ENCODE results near the gene NTM. TPM values are rescaled to one million over a fixed set of nuclear protein-coding genes. Genes with fewer than 3 reads are reported as not detected.

NTM gene
- total RNA-seq, 1 experiment from 2014 or later = 9.9 TPM

- Histone ChIP-seq H4K5ac (ENCODE audit: insufficient read length, low read depth, low read length) (no peak overlapping the region), H3K27ac (ENCODE audit: insufficient read length, low read depth, low read length) (no peak overlapping the region), H3K4me1 (ENCODE audit: insufficient read depth, low read length) (no peaks in the 10 kb centered on the region), H2AFZ (ENCODE audit: low read length) (no peak overlapping the region), H4K91ac (ENCODE audit: insufficient read length, low read depth, low read length) (no peak overlapping the region), H3K4ac (ENCODE audit: low read depth, low read length) (no peak overlapping the region), H3K23me2 (ENCODE audit: insufficient read length, low read depth, low read length, poor library complexity, severe bottlenecking) (no peaks in the 10 kb centered on the region), H3K56ac (ENCODE audit: insufficient read length, low read depth, low read length) (no peak overlapping the region), H3K23ac (ENCODE audit: insufficient read length, low read depth, low read length) (no peak overlapping the region), H3K9me3 (ENCODE audit: control insufficient read depth, low read depth, low read length) (peaks cover 11% of the 10 kb centered on the region), H3T11ph (ENCODE audit: low read length) (no peak overlapping the region), H2BK12ac (ENCODE audit: insufficient read length, low read depth, low read length) (no peak overlapping the region), H3K27me3 (ENCODE audit: insufficient read depth, low read length) (no peaks in the 10 kb centered on the region), H2BK20ac (ENCODE audit: low read depth, low read length, poor library complexity, severe bottlenecking) (no peak overlapping the region), H3K14ac (ENCODE audit: insufficient read depth, low read length) (no peak overlapping the region), H3K79me1 (ENCODE audit: insufficient read depth, low read depth, low read length, poor library complexity, severe bottlenecking) (no peaks in the 10 kb centered on the region), H2BK15ac (ENCODE audit: low read depth, low read length) (no peak overlapping the region), H3K9ac (ENCODE audit: extremely low read depth, insufficient read length, low read length) (no peak overlapping the region), H4K8ac (replicated peaks; ENCODE audit: insufficient read length, low read depth, low read length) (no peak overlapping the region), H2BK120ac (ENCODE audit: low read depth, low read length, poor library complexity, severe bottlenecking) (no peak overlapping the region), H3K4me2 (ENCODE audit: insufficient read depth, insufficient read length, low read length) (no peak overlapping the region), H2AK5ac (ENCODE audit: insufficient read length, low read length) (no peak overlapping the region), H2BK5ac (ENCODE audit: insufficient read length, low read length) (no peak overlapping the region), H3K18ac (ENCODE audit: insufficient read length, low read depth, low read length) (no peak overlapping the region), H3K79me2 (ENCODE audit: insufficient read depth, low read length) (no peaks in the 10 kb centered on the region), H4K20me1 (ENCODE audit: control insufficient read depth, insufficient read depth, insufficient read length) (no peaks in the 10 kb centered on the region)
- Mint-ChIP-seq H3K27ac (no peak overlapping the region), H3K36me3 (ENCODE audit: insufficient read depth in 1 of 3, low read depth in 3 of 3) (peaks cover 5 to 16% (median 13%) of the 10 kb centered on the region in 3 experiments; a peak in 6 of 7 replicates), H3K9me3 (peaks cover 12 to 20% of the 10 kb centered on the region in 2 experiments), H3K4me1 (no peaks in the 10 kb centered on the region; a peak in 1 of 4 replicates), H3K4me3 (no peak overlapping the region), H3K27me3 (ENCODE audit: low read depth) (peaks cover 6% of the 10 kb centered on the region)
- no peak for DNase-seq
- no peak for TF ChIP-seq CTCF (conservative IDR thresholded peaks at IDR 0.05)
- WGBS (ENCODE audit: extremely low coverage, insufficient read length, low lambda C conversion rate) = no CpG with 5 or more reads among the region's 4 CpGs
Observed at GRCh38 chr11:132205006-132205405, 834.6 kb downstream of the NTM start.
